ENCODE data around the gene CHMP4A.

- TF ChIP-seq CTCF (IDR thresholded peaks at IDR 0.05), result no peak
- no peak for TF ChIP-seq EZH2 (IDR thresholded peaks at IDR 0.05; ENCODE audit: borderline replicate concordance, insufficient read depth, low read depth, low read length, poor library complexity, severe bottlenecking)
Observed at GRCh38 chr14:24206260-24207103, 6.8 kb downstream of the CHMP4A start.

Measured in B cell (primary cell).